Kidney (tissue), 14 donors: ENCODE data around the gene MTFMT. TPM values are rescaled to one million over a fixed set of nuclear protein-coding genes. Genes with fewer than 3 reads are reported as not detected.

Experiments
- DNase-seq, 5 donors: peaks; one replicate each; pipeline ENCODE4 v3.0.0-alpha.2; 2013 to 2020
- FAIRE-seq: peaks from 2 replicates; lab custom pipeline; 2012; peaks lifted over from hg19 to GRCh38; lab: Jason Lieb, UNC
- H3K27ac ChIP-seq, 2 donors: one replicate each; pipeline ENCODE4 v1.7.0; 2013; ENCODE audit warnings: low read depth in 2 of 2, low read length in 2 of 2, inconsistent platforms in 1 of 2
- H3K27me3 ChIP-seq: one replicate; pipeline ENCODE4 v1.7.1; 2013; ENCODE audit warnings: low read length, inconsistent platforms; ENCODE audit not compliant: control insufficient read depth, insufficient read depth
- H3K36me3 ChIP-seq, 3 donors: one replicate each; pipeline versions ENCODE4 v1.7.0 to v1.7.1; 2013; ENCODE audit warnings: low read length in 3 of 3, control low read depth in 1 of 3, inconsistent platforms in 1 of 3; ENCODE audit not compliant: insufficient read depth in 3 of 3, control insufficient read depth in 2 of 3
- H3K4me1 ChIP-seq, 3 donors: one replicate each; pipeline versions ENCODE4 v1.7.0 to v1.7.1; 2013; ENCODE audit warnings: low read length in 3 of 3, inconsistent platforms in 1 of 3, low read depth in 1 of 3; ENCODE audit not compliant: control insufficient read depth in 2 of 3, insufficient read depth in 2 of 3
- H3K4me3 ChIP-seq, 3 donors: one replicate each; pipeline versions ENCODE4 v1.7.0 to v1.8.1; 2013; ENCODE audit warnings: low read length in 3 of 3, control low read depth in 1 of 3, inconsistent platforms in 1 of 3
- H3K9ac ChIP-seq, 3 donors: one replicate each; pipeline versions ENCODE4 v1.7.0 to v1.7.1; 2013; ENCODE audit warnings: low read length in 3 of 3, control low read depth in 1 of 3, inconsistent platforms in 1 of 3
- H3K9me3 ChIP-seq, 3 donors: one replicate each; pipeline versions ENCODE4 v1.7.0 to v1.7.1; 2013; ENCODE audit warnings: low read length in 3 of 3, control low read depth in 1 of 3, inconsistent platforms in 1 of 3; ENCODE audit not compliant: control insufficient read depth in 2 of 3, insufficient read depth in 1 of 3
- CTCF ChIP-seq: IDR thresholded peaks from 3 replicates; pipeline ENCODE4 v1.5.1; 2012; ENCODE audit warnings: mild to moderate bottlenecking, moderate library complexity, borderline replicate concordance; ENCODE audit not compliant: insufficient read depth; ENCODE audit errors: extremely low read depth
- intact Hi-C: fragments of 100-400 bp; cut with DNase I; formaldehyde crosslinking; loops from one replicate; pipeline ENCODE4 v1.11.1; 2022
- polyA plus RNA-seq: library from polyadenylated mRNA; stranded (reverse); fragments of 350-450 nt; fragmentation: Illumina TruSeq; extraction: RNeasy Lipid Tissue Mini Kit (QIAGEN cat#74804); gene quantifications from one replicate; pipeline ENCODE4 v1.2.3, GENCODE V29; 2014; ENCODE audit warnings: low read depth, low replicate concordance; ENCODE audit not compliant: insufficient read depth
- total RNA-seq: library from RNA; stranded (reverse); fragmentation: NEBNext Ultra II Directional; extraction: Animal tissue kit (Norgen Biotek cat#: 25700); gene quantifications from one replicate; pipeline ENCODE4 v1.2.1, GENCODE V29; 2021
- donor health status: control.
- donor health status: control.
- donor health status: control.
- donor health status: control.
- donor health status: control.
- donor health status: DM: yes; HTN: yes; CAD: no.
- donor health status: Normal renal cell carcinoma (clear cell type).

MTFMT gene
- total and polyA plus RNA-seq, 2 donors from 2014 or later: 11.7 to 12.5 TPM

GRCh38 chr15:65008983-65009382, 20.5 kb downstream of the MTFMT start:
- H3K9me3 ChIP-seq: peaks cover 0 to 3% (median 0%) of the 10 kb centered on the region in 3 donors
- TF ChIP-seq CTCF: no peak

GRCh38 chr15:65006876-65007275, 22.6 kb downstream of the MTFMT start:
- no peak for FAIRE-seq
- TF ChIP-seq CTCF: no peak
- intact Hi-C loops: no loop called here

More at GRCh38 chr15:65008983-65009382, 20.5 kb downstream of the MTFMT start:
- Histone ChIP-seq H3K27me3 (no peaks in the 10 kb centered on the region), H3K27ac (no peak overlapping the region), H3K4me1 (no peaks in the 10 kb centered on the region), H3K4me3 (no peak overlapping the region), H3K9ac (no peak overlapping the region), H3K36me3 (peaks cover 4 to 14% (median 6%) of the 10 kb centered on the region in 3 donors)
- FAIRE-seq (no peak), DNase-seq (no peak)
- intact Hi-C loops: no loop called here

DNA sequence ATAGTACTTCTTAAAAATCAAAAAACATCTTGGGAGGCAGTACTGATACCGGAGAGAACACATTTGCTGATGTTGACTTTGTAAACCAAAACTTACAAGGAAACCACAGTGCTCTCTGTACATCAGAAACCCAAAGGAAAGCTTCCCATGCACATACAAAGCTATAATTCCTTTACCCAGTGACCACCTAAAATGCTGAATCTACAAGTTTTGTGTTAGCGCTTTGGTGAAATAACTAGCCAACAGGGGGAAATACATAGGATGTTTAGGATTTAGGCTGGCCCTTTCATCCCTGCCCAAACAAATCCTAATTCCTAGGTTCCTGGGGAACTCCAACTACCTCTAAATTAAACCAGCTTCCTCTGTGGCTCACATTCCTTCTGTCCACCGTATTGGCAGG, 24.4 kb downstream of the MTFMT start:
- DNase-seq (no peak), FAIRE-seq (no peak)
- TF ChIP-seq CTCF: no peak
- Histone ChIP-seq H3K27me3 (no peaks in the 10 kb centered on the region), H3K9ac (no peak overlapping the region), H3K27ac (no peak overlapping the region), H3K4me1 (no peaks in the 10 kb centered on the region), H3K36me3 (peaks cover 0 to 6% (median 0%) of the 10 kb centered on the region in 3 donors), H3K4me3 (no peak overlapping the region), H3K9me3 (no peaks in the 10 kb centered on the region)
- intact Hi-C loops: no loop called here

More at GRCh38 chr15:65006876-65007275, 22.6 kb downstream of the MTFMT start:
- Histone ChIP-seq H3K9ac (no peak overlapping the region), H3K9me3 (no peaks in the 10 kb centered on the region), H3K36me3 (peaks cover 0 to 6% (median 2%) of the 10 kb centered on the region in 3 donors), H3K4me3 (no peak overlapping the region), H3K27me3 (no peaks in the 10 kb centered on the region), H3K27ac (no peak overlapping the region), H3K4me1 (no peaks in the 10 kb centered on the region)
- DNase-seq: no peak
